ENCODE data around the gene STIM1. TPM values are rescaled to one million over a fixed set of nuclear protein-coding genes. Genes with fewer than 3 reads are reported as not detected.

STIM1 gene
- total RNA-seq, 3 donors from 2014 or later (not counting 1 experiment from before 2014, with no cell fraction given): 171 to 187 (median 175) TPM

GRCh38 chr11:4061700-4062099, 206.2 kb downstream of the STIM1 start:
- peaks cover 33% of the 10 kb centered on the region for H3K36me3 ChIP-seq (ENCODE audit: control insufficient read depth, insufficient read depth, low read length)
- H3K27me3 ChIP-seq (ENCODE audit: control insufficient read depth, insufficient read depth, low read length): no peaks in the 10 kb centered on the region
- Mint-ChIP-seq H3K27ac (peak overlapping the region in 1 of 2 donors; percentile 31), H3K4me1 (peaks cover 32 to 40% of the 10 kb centered on the region in 2 donors), H3K4me3 (no peak overlapping the region), H3K9me3 (no peaks in the 10 kb centered on the region), H3K27me3 (ENCODE audit: low read depth in 2 of 2) (no peaks in the 10 kb centered on the region), H3K36me3 (no peaks in the 10 kb centered on the region)
- intact Hi-C loops (cut with micrococcal nuclease): no loop called here
- no peak for TF ChIP-seq CTCF (IDR thresholded peaks at IDR 0.05)
- no peak for DNase-seq
- no peaks in the 10 kb centered on the region for H3K9me3 ChIP-seq (ENCODE audit: control insufficient read depth, insufficient read depth, low read length)
- WGBS (ENCODE audit: insufficient coverage): 95% methylated on average over 1 of the region's 1 CpG
- no peak for ATAC-seq
- no peak overlapping the region for H3K27ac ChIP-seq (ENCODE audit: low read length)
- H3K4me3 ChIP-seq (ENCODE audit: low read length): no peak overlapping the region
- peaks cover 8% of the 10 kb centered on the region for H3K4me1 ChIP-seq (ENCODE audit: control insufficient read depth, insufficient read depth, low read length)

GRCh38 chr11:4063348-4063747, 207.9 kb downstream of the STIM1 start:
- ATAC-seq (no peak), DNase-seq (no peak)
- Histone ChIP-seq H3K4me3 (ENCODE audit: low read length) (no peak overlapping the region), H3K27me3 (ENCODE audit: control insufficient read depth, insufficient read depth, low read length) (no peaks in the 10 kb centered on the region), H3K9me3 (ENCODE audit: control insufficient read depth, insufficient read depth, low read length) (no peaks in the 10 kb centered on the region), H3K4me1 (ENCODE audit: control insufficient read depth, insufficient read depth, low read length) (peaks cover 11% of the 10 kb centered on the region), H3K27ac (ENCODE audit: low read length) (no peak overlapping the region), H3K36me3 (ENCODE audit: control insufficient read depth, insufficient read depth, low read length) (peaks cover 30% of the 10 kb centered on the region)
- no peak for TF ChIP-seq CTCF (IDR thresholded peaks at IDR 0.05)
- Mint-ChIP-seq H3K4me3 (no peak overlapping the region), H3K36me3 (no peaks in the 10 kb centered on the region), H3K27me3 (ENCODE audit: low read depth in 2 of 2) (no peaks in the 10 kb centered on the region), H3K9me3 (no peaks in the 10 kb centered on the region), H3K4me1 (peaks cover 44 to 49% of the 10 kb centered on the region in 2 donors), H3K27ac (no peak overlapping the region)
- intact Hi-C loops (cut with micrococcal nuclease): no loop called here
- WGBS (ENCODE audit: insufficient coverage): 100% methylated on average over 1 of the region's 3 CpGs

GRCh38 chr11:4064278-4064955, 209.0 kb downstream of the STIM1 start:
- intact Hi-C loops (cut with micrococcal nuclease): no loop called here
- Histone ChIP-seq H3K36me3 (ENCODE audit: control insufficient read depth, insufficient read depth, low read length) (peaks cover 25% of the 10 kb centered on the region), H3K4me3 (ENCODE audit: low read length) (no peak overlapping the region), H3K27me3 (ENCODE audit: control insufficient read depth, insufficient read depth, low read length) (no peaks in the 10 kb centered on the region), H3K4me1 (ENCODE audit: control insufficient read depth, insufficient read depth, low read length) (peaks cover 17% of the 10 kb centered on the region), H3K27ac (ENCODE audit: low read length) (no peak overlapping the region), H3K9me3 (ENCODE audit: control insufficient read depth, insufficient read depth, low read length) (no peaks in the 10 kb centered on the region)
- ATAC-seq (no peak), DNase-seq (no peak)
- peaks cover 54 to 56% of the 10 kb centered on the region in 2 donors for H3K4me1 Mint-ChIP-seq
- H3K9me3 Mint-ChIP-seq: no peaks in the 10 kb centered on the region
- no CpG with 5 or more reads among the region's 1 CpG for WGBS (ENCODE audit: insufficient coverage)
- H3K27me3 Mint-ChIP-seq (ENCODE audit: low read depth in 2 of 2): no peaks in the 10 kb centered on the region
- H3K27ac Mint-ChIP-seq: peak overlapping the region; percentile 13 to 47
- TF ChIP-seq CTCF (IDR thresholded peaks at IDR 0.05): no peak
- no peak overlapping the region for H3K4me3 Mint-ChIP-seq
- no peaks in the 10 kb centered on the region for H3K36me3 Mint-ChIP-seq

GRCh38 chr11:4065086-4065485, 209.6 kb downstream of the STIM1 start:
- Mint-ChIP-seq H3K9me3 (no peaks in the 10 kb centered on the region), H3K27me3 (ENCODE audit: low read depth in 2 of 2) (no peaks in the 10 kb centered on the region), H3K27ac (peak overlapping the region; percentile 13 to 72), H3K4me1 (peaks cover 59 to 61% of the 10 kb centered on the region in 2 donors), H3K36me3 (no peaks in the 10 kb centered on the region), H3K4me3 (no peak overlapping the region)
- no peak for TF ChIP-seq CTCF (IDR thresholded peaks at IDR 0.05)
- Histone ChIP-seq H3K27ac (ENCODE audit: low read length) (no peak overlapping the region), H3K4me1 (ENCODE audit: control insufficient read depth, insufficient read depth, low read length) (peaks cover 17% of the 10 kb centered on the region), H3K4me3 (ENCODE audit: low read length) (no peak overlapping the region), H3K9me3 (ENCODE audit: control insufficient read depth, insufficient read depth, low read length) (no peaks in the 10 kb centered on the region), H3K36me3 (ENCODE audit: control insufficient read depth, insufficient read depth, low read length) (peaks cover 18% of the 10 kb centered on the region), H3K27me3 (ENCODE audit: control insufficient read depth, insufficient read depth, low read length) (no peaks in the 10 kb centered on the region)
- ATAC-seq (no peak), DNase-seq (peak in 1 of 2 donors; percentile 53)
- WGBS (ENCODE audit: insufficient coverage): 89% methylated on average over 1 of the region's 1 CpG
- intact Hi-C loops (cut with micrococcal nuclease): no loop called here
